ENCODE results near the gene ATP6V0A1. TPM values are rescaled to one million over a fixed set of nuclear protein-coding genes. Genes with fewer than 3 reads are reported as not detected.

The ATP6V0A1 gene
- total and polyA plus RNA-seq, 2 donors (not counting 3 experiments of a cell fraction or from before 2014, with no cell fraction given): 37.3 to 49.2 TPM

GRCh38 chr17:42563543-42563942 lies 104.9 kb downstream of the ATP6V0A1 start:
- intact Hi-C loops (cut with micrococcal nuclease) (no loop called here), dilution Hi-C loops (cut with MboI; ENCODE audit: extremely low pct_ligation_motif_present, low sequenced_read_pairs) (no loop called here)
- H4K20me1 ChIP-seq (replicated peaks; ENCODE audit: control insufficient read depth, extremely low read depth, insufficient read depth, low read length): no peaks in the 10 kb centered on the region
- H2AFZ ChIP-seq (ENCODE audit: low read depth, low read length): no peak overlapping the region
- H3K4me3 ChIP-seq (replicated peaks in 1 of 3; ENCODE audit: insufficient read depth in 1 of 3, low read depth in 1 of 3, low read length in 3 of 3): no peak overlapping the region
- H3K9me1 ChIP-seq (replicated peaks; ENCODE audit: control insufficient read depth, extremely low read depth, insufficient read depth, low read length): no peaks in the 10 kb centered on the region
- ChIA-PET CTCF (interaction anchor here (2.1 kb wide), 1 partner anchor 14 kb away, joined by 9 read pairs; the partner anchor contains the start of gene PSMC3IP), POLR2A (no interaction called here)
- no peak overlapping the region for H3K9ac ChIP-seq (replicated peaks; ENCODE audit: extremely low read depth, insufficient read depth, low read length)
- peaks cover 4 to 21% of the 10 kb centered on the region in 2 experiments for H3K36me3 ChIP-seq (ENCODE audit: control insufficient read depth in 2 of 2, extremely low read depth in 1 of 2, insufficient read depth in 2 of 2, low read length in 2 of 2)
- peak overlapping the region; percentile 75 for H3K4me2 ChIP-seq (ENCODE audit: insufficient read depth, low read length)
- H3K4me1 ChIP-seq (ENCODE audit: control insufficient read depth, extremely low read depth, insufficient read depth, low read length): peaks cover 27% of the 10 kb centered on the region
- H3K27me3 ChIP-seq (ENCODE audit: control insufficient read depth in 2 of 2, insufficient read depth in 2 of 2, low read length in 2 of 2): no peaks in the 10 kb centered on the region
- DNase-seq (ENCODE audit: low read depth, low spot score) (no peak), FAIRE-seq (peak; percentile 44)
- no TSS peak for BruUV-seq (replicated peaks)
- peaks cover 30% of the 10 kb centered on the region for H3K79me2 ChIP-seq (ENCODE audit: control insufficient read depth, insufficient read depth, low read length)
- no peaks in the 10 kb centered on the region for H3K9me3 ChIP-seq (replicated peaks; ENCODE audit: control insufficient read depth, insufficient read depth, low read length)
- no peak for TF ChIP-seq EZH2 (IDR thresholded peaks at IDR 0.05; ENCODE audit: borderline replicate concordance, low read depth, low read length, severe bottlenecking)
- TF ChIP-seq POLR2AphosphoS5 (IDR thresholded peaks at IDR 0.05; ENCODE audit: insufficient read depth, low read depth, low read length): no peak
- no peak for TF ChIP-seq JUN (IDR thresholded peaks at IDR 0.05; ENCODE audit: borderline replicate concordance, insufficient read depth, insufficient read length, low read depth)
- no peak for TF ChIP-seq MAX (IDR thresholded peaks at IDR 0.05; ENCODE audit: insufficient read depth, insufficient read length)
- no peak overlapping the region for H3K27ac ChIP-seq (ENCODE audit: insufficient read depth, low read depth, low read length)

- no TSS peak for BruUV-seq (replicated peaks)
- CTCF ChIA-PET: interaction anchor here (2.1 kb wide), 1 partner anchor 14 kb away, joined by 9 read pairs; the partner anchor contains the start of gene PSMC3IP
- Histone ChIP-seq H3K4me1 (ENCODE audit: control insufficient read depth, extremely low read depth, insufficient read depth, low read length) (peaks cover 27% of the 10 kb centered on the region), H3K27me3 (ENCODE audit: control insufficient read depth in 2 of 2, insufficient read depth in 2 of 2, low read length in 2 of 2) (no peaks in the 10 kb centered on the region), H3K79me2 (ENCODE audit: control insufficient read depth, insufficient read depth, low read length) (peaks cover 34% of the 10 kb centered on the region), H3K27ac (ENCODE audit: insufficient read depth, low read depth, low read length) (no peak overlapping the region), H3K36me3 (ENCODE audit: control insufficient read depth in 2 of 2, extremely low read depth in 1 of 2, insufficient read depth in 2 of 2, low read length in 2 of 2) (peaks cover 6 to 24% of the 10 kb centered on the region in 2 experiments), H3K9ac (replicated peaks; ENCODE audit: extremely low read depth, insufficient read depth, low read length) (no peak overlapping the region), H3K9me3 (replicated peaks; ENCODE audit: control insufficient read depth, insufficient read depth, low read length) (no peaks in the 10 kb centered on the region), H2AFZ (ENCODE audit: low read depth, low read length) (no peak overlapping the region), H3K4me3 (replicated peaks in 1 of 3; ENCODE audit: insufficient read depth in 1 of 3, low read depth in 1 of 3, low read length in 3 of 3) (no peak overlapping the region), H3K9me1 (replicated peaks; ENCODE audit: control insufficient read depth, extremely low read depth, insufficient read depth, low read length) (no peaks in the 10 kb centered on the region), H4K20me1 (replicated peaks; ENCODE audit: control insufficient read depth, extremely low read depth, insufficient read depth, low read length) (no peaks in the 10 kb centered on the region), H3K4me2 (ENCODE audit: insufficient read depth, low read length) (no peak overlapping the region)
- intact Hi-C loops (cut with micrococcal nuclease) (no loop called here), dilution Hi-C loops (cut with MboI; ENCODE audit: extremely low pct_ligation_motif_present, low sequenced_read_pairs) (no loop called here)
- FAIRE-seq (no peak), DNase-seq (ENCODE audit: low read depth, low spot score) (no peak)
- POLR2A ChIA-PET: no interaction called here
- TF ChIP-seq POLR2A (IDR thresholded peaks at IDR 0.05; ENCODE audit: low read depth, low read length) (no peak), JUN (IDR thresholded peaks at IDR 0.05; ENCODE audit: borderline replicate concordance, insufficient read depth, insufficient read length, low read depth) (no peak), EZH2 (IDR thresholded peaks at IDR 0.05; ENCODE audit: borderline replicate concordance, low read depth, low read length, severe bottlenecking) (no peak), FOS (IDR thresholded peaks at IDR 0.05; ENCODE audit: borderline replicate concordance, insufficient read depth, low read length) (no peak), CTCF (IDR thresholded peaks at IDR 0.05; ENCODE audit: extremely low read depth in 1 of 2, insufficient read depth in 1 of 2, low read depth in 1 of 2, low read length in 2 of 2) (no peak), GATA2 (IDR thresholded peaks at IDR 0.05; ENCODE audit: insufficient read depth, insufficient read length, low read depth, low read length) (no peak), POLR2AphosphoS5 (IDR thresholded peaks at IDR 0.05; ENCODE audit: insufficient read depth, low read depth, low read length) (no peak), MYC (IDR thresholded peaks at IDR 0.05; ENCODE audit: low read depth, low read length) (no peak), MAX (IDR thresholded peaks at IDR 0.05; ENCODE audit: insufficient read depth, insufficient read length) (no peak)
Observed at GRCh38 chr17:42563950-42564349, 105.3 kb downstream of the ATP6V0A1 start.

Data from endothelial cell of umbilical vein (primary cell).